Adrenal gland (tissue), 5 donors: ENCODE data around the gene SPINK5.

Source experiments
- POLR2A ChIP-seq, 2 donors: fragments of 450-650 bp; IDR thresholded peaks; one replicate each; pipeline ENCODE4 v1.6.1; 2017; ENCODE audit warnings: antibody characterized with exemption in 2 of 2, mild to moderate bottlenecking in 2 of 2, moderate library complexity in 1 of 2
- TF ChIP-seq, protein P1 (sequence below), 6 experiments: fragments of 450-650 bp in 4 of 6; fragments of 200-600 bp in 2 of 6; sonication (generic) in 1 of 6; IDR thresholded peaks; 1 replicate in 5 of 6; 2 replicates in 1 of 6; pipeline versions ENCODE4 v1.5.1 to v1.8.0; 2016 to 2021; ENCODE audit warnings: antibody characterized with exemption in 6 of 6, mild to moderate bottlenecking in 2 of 6, moderate library complexity in 1 of 6
- donor health status: DM: no; HTN: no; CAD: no.

DNA sequence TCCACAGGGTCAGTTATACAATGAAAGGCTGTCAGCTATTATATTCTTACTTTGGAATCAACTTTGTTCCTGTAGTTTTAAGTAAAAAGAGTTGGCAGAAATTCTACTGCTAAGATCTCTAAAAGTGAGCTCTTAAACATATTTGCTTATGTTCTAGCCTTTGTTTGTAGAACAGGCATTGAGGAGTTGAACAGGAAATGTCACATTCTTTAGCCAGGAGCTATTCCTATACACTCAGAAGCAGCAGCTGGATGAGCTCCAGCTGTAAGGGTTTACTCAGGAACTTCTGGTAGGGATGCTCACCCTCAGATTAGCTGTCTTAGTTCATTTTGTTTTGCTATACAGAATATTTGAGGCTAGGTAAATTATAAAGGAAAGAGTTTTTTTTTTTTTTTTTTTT, 82.1 kb downstream of the SPINK5 start:
- TF ChIP-seq, protein P1, sequence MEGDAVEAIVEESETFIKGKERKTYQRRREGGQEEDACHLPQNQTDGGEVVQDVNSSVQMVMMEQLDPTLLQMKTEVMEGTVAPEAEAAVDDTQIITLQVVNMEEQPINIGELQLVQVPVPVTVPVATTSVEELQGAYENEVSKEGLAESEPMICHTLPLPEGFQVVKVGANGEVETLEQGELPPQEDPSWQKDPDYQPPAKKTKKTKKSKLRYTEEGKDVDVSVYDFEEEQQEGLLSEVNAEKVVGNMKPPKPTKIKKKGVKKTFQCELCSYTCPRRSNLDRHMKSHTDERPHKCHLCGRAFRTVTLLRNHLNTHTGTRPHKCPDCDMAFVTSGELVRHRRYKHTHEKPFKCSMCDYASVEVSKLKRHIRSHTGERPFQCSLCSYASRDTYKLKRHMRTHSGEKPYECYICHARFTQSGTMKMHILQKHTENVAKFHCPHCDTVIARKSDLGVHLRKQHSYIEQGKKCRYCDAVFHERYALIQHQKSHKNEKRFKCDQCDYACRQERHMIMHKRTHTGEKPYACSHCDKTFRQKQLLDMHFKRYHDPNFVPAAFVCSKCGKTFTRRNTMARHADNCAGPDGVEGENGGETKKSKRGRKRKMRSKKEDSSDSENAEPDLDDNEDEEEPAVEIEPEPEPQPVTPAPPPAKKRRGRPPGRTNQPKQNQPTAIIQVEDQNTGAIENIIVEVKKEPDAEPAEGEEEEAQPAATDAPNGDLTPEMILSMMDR (IDR thresholded peaks at IDR 0.05) = no peak
- TF ChIP-seq POLR2A (IDR thresholded peaks at IDR 0.05) = no peak
